Astrocyte (in vitro differentiated cells and primary cell): ENCODE results near the gene SLC4A2. TPM values are rescaled to one million over a fixed set of nuclear protein-coding genes. Genes with fewer than 3 reads are reported as not detected.

ENCODE experiments used
- DNase-seq: peaks from one replicate; pipeline ENCODE4 v3.0.0-alpha.2; 2010; ENCODE audit warnings: low read depth
- FAIRE-seq: peaks from 2 replicates; lab custom pipeline; 2011; peaks lifted over from hg19 to GRCh38; lab: Jason Lieb, UNC
- H2AFZ ChIP-seq: 2 replicates; pipeline ENCODE4 v1.6.0; 2012; ENCODE audit warnings: low read depth, low read length, inconsistent platforms
- H3K27ac ChIP-seq: 2 replicates; pipeline ENCODE4 v1.5.1; 2011; ENCODE audit warnings: low read depth, low read length, inconsistent platforms
- H3K27me3 ChIP-seq: 2 replicates; pipeline ENCODE4 v1.6.0; 2011; ENCODE audit warnings: low read length, inconsistent platforms; ENCODE audit not compliant: insufficient read depth
- H3K36me3 ChIP-seq: 2 replicates; pipeline ENCODE4 v1.5.1; 2011; ENCODE audit warnings: low read length, inconsistent platforms; ENCODE audit not compliant: insufficient read depth
- H3K4me1 ChIP-seq: 2 replicates; pipeline ENCODE4 v1.5.1; 2011; ENCODE audit warnings: low read length, inconsistent platforms; ENCODE audit not compliant: insufficient read depth
- H3K4me2 ChIP-seq: 2 replicates; pipeline ENCODE4 v1.6.0; 2012; ENCODE audit warnings: low read length, inconsistent platforms
- H3K4me3 ChIP-seq: 2 replicates; pipeline ENCODE4 v1.5.1; 2011; ENCODE audit warnings: low read depth, mild to moderate bottlenecking, low read length, inconsistent platforms; ENCODE audit not compliant: insufficient read depth
- H3K79me2 ChIP-seq: 2 replicates; pipeline ENCODE4 v1.6.0; 2012; ENCODE audit warnings: mild to moderate bottlenecking, low read length, inconsistent platforms; ENCODE audit not compliant: insufficient read depth
- H3K9ac ChIP-seq: 2 replicates; pipeline ENCODE4 v1.6.0; 2012; ENCODE audit warnings: mild to moderate bottlenecking, low read length, inconsistent platforms
- H3K9me3 ChIP-seq: 2 replicates; pipeline ENCODE4 v1.5.1; 2012; ENCODE audit warnings: low read depth, mild to moderate bottlenecking, low read length, inconsistent platforms; ENCODE audit not compliant: insufficient read depth
- H4K20me1 ChIP-seq: 2 replicates; pipeline ENCODE4 v1.6.0; 2012; ENCODE audit warnings: low read length, inconsistent platforms; ENCODE audit not compliant: insufficient read depth
- H3K27ac Mint-ChIP-seq: one replicate; pipeline ENCODE4 v1.8.0; 2021; ENCODE audit warnings: mild to moderate bottlenecking, mixed read lengths; ENCODE audit not compliant: unreplicated experiment
- H3K27me3 Mint-ChIP-seq: one replicate; pipeline ENCODE4 v1.8.0; 2021; ENCODE audit warnings: low read depth, mixed read lengths; ENCODE audit not compliant: unreplicated experiment
- H3K36me3 Mint-ChIP-seq: one replicate; pipeline ENCODE4 v1.8.0; 2021; ENCODE audit warnings: low read depth, mixed read lengths; ENCODE audit not compliant: unreplicated experiment
- H3K4me1 Mint-ChIP-seq: one replicate; pipeline ENCODE4 v1.8.0; 2021; ENCODE audit warnings: low read depth, mixed read lengths; ENCODE audit not compliant: unreplicated experiment
- H3K4me3 Mint-ChIP-seq: one replicate; pipeline ENCODE4 v1.8.0; 2021; ENCODE audit warnings: mild to moderate bottlenecking, moderate library complexity, mixed read lengths; ENCODE audit not compliant: unreplicated experiment
- H3K9me3 Mint-ChIP-seq: one replicate; pipeline ENCODE4 v1.8.0; 2021; ENCODE audit warnings: mild to moderate bottlenecking, mixed read lengths; ENCODE audit not compliant: unreplicated experiment
- CTCF ChIP-seq: IDR thresholded peaks from 2 replicates; pipeline ENCODE4 v1.5.1; 2011; ENCODE audit warnings: low read depth, mild to moderate bottlenecking, inconsistent platforms, low read length, moderate library complexity; ENCODE audit not compliant: insufficient read depth
- EZH2 ChIP-seq: IDR thresholded peaks from 2 replicates; pipeline ENCODE4 v1.6.1; 2012; ENCODE audit warnings: mild to moderate bottlenecking, low read length, inconsistent platforms; ENCODE audit not compliant: insufficient read depth
- total RNA-seq: library from RNA; stranded (reverse); gene quantifications from 2 replicates; pipeline ENCODE4 v1.2.1, GENCODE V29; 2021

SLC4A2 gene
- total RNA-seq, 1 donor from 2014 or later, result 302 TPM

- Mint-ChIP-seq H3K36me3 (peaks cover 14% of the 10 kb centered on the region), H3K27ac (no peak overlapping the region), H3K27me3 (no peaks in the 10 kb centered on the region), H3K4me1 (peaks cover 16% of the 10 kb centered on the region), H3K9me3 (no peaks in the 10 kb centered on the region), H3K4me3 (no peak overlapping the region)
- H3K4me1 ChIP-seq, result peaks cover 27% of the 10 kb centered on the region
- no peak overlapping the region for H3K9ac ChIP-seq
- H4K20me1 ChIP-seq, result peaks cover 56% of the 10 kb centered on the region
- no peaks in the 10 kb centered on the region for H3K27me3 ChIP-seq
- TF ChIP-seq CTCF (no peak), EZH2 (no peak)
- H3K4me2 ChIP-seq, result no peak overlapping the region
- H3K9me3 ChIP-seq, result no peaks in the 10 kb centered on the region
- H2AFZ ChIP-seq, result no peak overlapping the region
- H3K79me2 ChIP-seq, result peaks cover 36% of the 10 kb centered on the region
- DNase-seq, result no peak
- H3K4me3 ChIP-seq, result no peak overlapping the region
- H3K36me3 ChIP-seq, result peaks cover 18% of the 10 kb centered on the region
- FAIRE-seq, result no peak
- no peak overlapping the region for H3K27ac ChIP-seq
These were observed 17.7 kb downstream of the SLC4A2 start for GRCh38 chr7:151076863-151077704.

GRCh38 chr7:151077705-151078232, 18.4 kb downstream of the SLC4A2 start:
- FAIRE-seq, result no peak
- Histone ChIP-seq H3K4me1 (peaks cover 33% of the 10 kb centered on the region), H3K4me2 (no peak overlapping the region), H3K79me2 (peaks cover 43% of the 10 kb centered on the region), H3K27me3 (no peaks in the 10 kb centered on the region), H3K9ac (peak overlapping the region; percentile 14), H2AFZ (no peak overlapping the region), H3K36me3 (peaks cover 16% of the 10 kb centered on the region), H3K9me3 (no peaks in the 10 kb centered on the region), H4K20me1 (peaks cover 56% of the 10 kb centered on the region), H3K27ac (no peak overlapping the region), H3K4me3 (no peak overlapping the region)
- Mint-ChIP-seq H3K36me3 (peaks cover 14% of the 10 kb centered on the region), H3K4me3 (peak overlapping the region; percentile 70), H3K27ac (peak overlapping the region; percentile 34), H3K4me1 (peaks cover 19% of the 10 kb centered on the region), H3K9me3 (no peaks in the 10 kb centered on the region), H3K27me3 (no peaks in the 10 kb centered on the region)
- TF ChIP-seq CTCF, result no peak
- TF ChIP-seq EZH2, result no peak
- DNase-seq, result no peak
